ENCODE measurements around the gene LPP. TPM values are rescaled to one million over a fixed set of nuclear protein-coding genes. Genes with fewer than 3 reads are reported as not detected.

Gene LPP
- total RNA-seq, 1 donor from 2014 or later, result 96.7 TPM

DNA sequence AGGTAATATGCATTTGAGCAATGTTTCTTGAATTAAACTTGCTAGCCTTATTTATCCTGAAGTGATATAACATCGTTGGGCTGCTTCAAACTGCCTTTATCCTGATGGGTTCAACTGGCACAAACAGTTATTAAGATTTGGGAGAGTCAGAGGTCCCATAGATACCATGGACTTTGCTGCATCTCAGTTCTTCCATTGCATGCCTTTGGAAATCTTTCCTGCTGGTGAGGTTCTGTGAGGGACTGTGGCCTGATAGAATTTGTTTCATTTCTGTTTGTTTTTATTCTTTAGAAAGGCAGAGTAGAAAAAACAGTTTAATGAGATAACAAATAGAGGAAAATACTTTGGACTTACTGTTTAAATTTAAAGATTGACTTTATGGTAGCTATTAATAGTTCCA, 508.3 kb downstream of the LPP start:
- no peak overlapping the region for H3K4me3 Mint-ChIP-seq
- H3K4me1 Mint-ChIP-seq (ENCODE audit: unreplicated experiment), result peaks cover 5% of the 10 kb centered on the region
- no peaks in the 10 kb centered on the region for H3K27me3 Mint-ChIP-seq
- H3K36me3 Mint-ChIP-seq, result no peaks in the 10 kb centered on the region
- no peaks in the 10 kb centered on the region for H3K9me3 Mint-ChIP-seq
- TF ChIP-seq, protein P1, sequence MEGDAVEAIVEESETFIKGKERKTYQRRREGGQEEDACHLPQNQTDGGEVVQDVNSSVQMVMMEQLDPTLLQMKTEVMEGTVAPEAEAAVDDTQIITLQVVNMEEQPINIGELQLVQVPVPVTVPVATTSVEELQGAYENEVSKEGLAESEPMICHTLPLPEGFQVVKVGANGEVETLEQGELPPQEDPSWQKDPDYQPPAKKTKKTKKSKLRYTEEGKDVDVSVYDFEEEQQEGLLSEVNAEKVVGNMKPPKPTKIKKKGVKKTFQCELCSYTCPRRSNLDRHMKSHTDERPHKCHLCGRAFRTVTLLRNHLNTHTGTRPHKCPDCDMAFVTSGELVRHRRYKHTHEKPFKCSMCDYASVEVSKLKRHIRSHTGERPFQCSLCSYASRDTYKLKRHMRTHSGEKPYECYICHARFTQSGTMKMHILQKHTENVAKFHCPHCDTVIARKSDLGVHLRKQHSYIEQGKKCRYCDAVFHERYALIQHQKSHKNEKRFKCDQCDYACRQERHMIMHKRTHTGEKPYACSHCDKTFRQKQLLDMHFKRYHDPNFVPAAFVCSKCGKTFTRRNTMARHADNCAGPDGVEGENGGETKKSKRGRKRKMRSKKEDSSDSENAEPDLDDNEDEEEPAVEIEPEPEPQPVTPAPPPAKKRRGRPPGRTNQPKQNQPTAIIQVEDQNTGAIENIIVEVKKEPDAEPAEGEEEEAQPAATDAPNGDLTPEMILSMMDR (conservative IDR thresholded peaks at IDR 0.05), result no peak
- DNase-seq (ENCODE audit: extremely low spot score, unreplicated experiment), result no peak
- H3K27ac Mint-ChIP-seq, result no peak overlapping the region

DNA sequence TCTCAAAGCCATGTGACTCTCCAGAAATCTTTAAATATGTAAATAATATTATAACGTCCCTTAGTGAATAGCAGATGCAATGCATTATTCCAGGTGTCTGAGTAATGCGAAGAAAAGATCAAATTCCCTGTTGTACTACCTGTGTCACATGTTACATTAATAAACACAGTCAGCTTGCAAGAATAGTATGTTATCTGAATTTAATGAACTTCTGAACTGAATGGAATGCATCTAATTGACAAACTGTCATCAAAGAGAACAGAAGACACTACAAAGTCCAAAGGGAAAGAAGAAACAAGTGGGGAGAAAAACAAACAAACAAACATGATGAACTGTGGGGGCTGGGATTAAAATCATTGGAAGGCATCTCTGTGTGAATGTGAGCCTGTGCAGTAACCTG, 508.8 kb downstream of the LPP start:
- peaks cover 5% of the 10 kb centered on the region for H3K4me1 Mint-ChIP-seq (ENCODE audit: unreplicated experiment)
- no peak overlapping the region for H3K4me3 Mint-ChIP-seq

DNA sequence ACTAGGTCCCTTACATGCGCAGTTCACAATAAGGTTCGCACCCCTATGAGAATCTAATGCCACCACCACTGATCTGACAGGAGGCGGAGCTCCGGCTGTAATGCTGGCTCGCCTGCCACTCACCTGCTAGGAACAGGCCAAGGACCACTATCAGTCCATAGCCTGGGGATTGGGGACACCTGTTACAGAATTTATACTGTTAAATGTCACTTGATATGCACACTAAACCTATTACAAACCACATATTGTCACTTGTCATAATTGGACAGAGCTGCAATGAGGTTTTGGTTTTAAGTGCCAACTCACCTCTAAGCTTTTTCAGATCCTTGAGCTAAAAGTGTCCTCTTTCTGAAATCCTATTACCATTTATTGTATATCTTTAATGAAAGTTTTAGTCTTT, 509.9 kb downstream of the LPP start:
- no peaks in the 10 kb centered on the region for H3K27me3 Mint-ChIP-seq
- H3K4me3 Mint-ChIP-seq, result no peak overlapping the region
- DNase-seq (ENCODE audit: extremely low spot score, unreplicated experiment), result no peak
- H3K27ac Mint-ChIP-seq, result no peak overlapping the region
- TF ChIP-seq, protein P1 (conservative IDR thresholded peaks at IDR 0.05), result no peak
- peaks cover 2% of the 10 kb centered on the region for H3K36me3 Mint-ChIP-seq
- H3K9me3 Mint-ChIP-seq, result no peaks in the 10 kb centered on the region
- peaks cover 5% of the 10 kb centered on the region for H3K4me1 Mint-ChIP-seq (ENCODE audit: unreplicated experiment)

More for the DNA sequence above, 508.8 kb downstream of the LPP start:
- Mint-ChIP-seq H3K9me3 (no peaks in the 10 kb centered on the region), H3K27ac (no peak overlapping the region), H3K27me3 (no peaks in the 10 kb centered on the region), H3K36me3 (no peaks in the 10 kb centered on the region)
- TF ChIP-seq, protein P1 (conservative IDR thresholded peaks at IDR 0.05), result no peak
- no peak for DNase-seq (ENCODE audit: extremely low spot score, unreplicated experiment)

DNA sequence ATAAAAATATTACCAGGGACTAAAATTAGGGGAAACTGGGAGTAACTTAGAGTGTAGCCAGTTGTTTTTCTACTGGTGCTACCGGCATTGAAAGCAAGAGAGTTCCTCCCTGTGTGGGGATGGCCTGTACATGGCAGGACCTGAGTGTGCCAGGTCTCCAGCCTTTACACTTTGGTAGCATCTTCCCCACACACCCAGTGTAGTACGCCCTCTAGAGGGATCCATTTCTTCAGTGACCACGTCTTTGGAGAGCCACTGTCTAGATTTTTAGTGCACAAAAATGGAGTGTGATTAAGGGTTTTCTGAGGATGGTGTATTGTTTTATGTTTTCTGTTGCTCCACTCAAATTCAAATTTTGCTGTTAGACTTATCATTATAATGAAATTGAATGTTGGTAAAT, 510.8 kb downstream of the LPP start:
- Mint-ChIP-seq H3K27me3 (no peaks in the 10 kb centered on the region), H3K4me1 (ENCODE audit: unreplicated experiment) (peaks cover 5% of the 10 kb centered on the region), H3K9me3 (no peaks in the 10 kb centered on the region), H3K36me3 (peaks cover 5% of the 10 kb centered on the region), H3K27ac (no peak overlapping the region), H3K4me3 (no peak overlapping the region)
- TF ChIP-seq, protein P1 (conservative IDR thresholded peaks at IDR 0.05), result peak; percentile 28
- DNase-seq (ENCODE audit: extremely low spot score, unreplicated experiment), result no peak

DNA sequence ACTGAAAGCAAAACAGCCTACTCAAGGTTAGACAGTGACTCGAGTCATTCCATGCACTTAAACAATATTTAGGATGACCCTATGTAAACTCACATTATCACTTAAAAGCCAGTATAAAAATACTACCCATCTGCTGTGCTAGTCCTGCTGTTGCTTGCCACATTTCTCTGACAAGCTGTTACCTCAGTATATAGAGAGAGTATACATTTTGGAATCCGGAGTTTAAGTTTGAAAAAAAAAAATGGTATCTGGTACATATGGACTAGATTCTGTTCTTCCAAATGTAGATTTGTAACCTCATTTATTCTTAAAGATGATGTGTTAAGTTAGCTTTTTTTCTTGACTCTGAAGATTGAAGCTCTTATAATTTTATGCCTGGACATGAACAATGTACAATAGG, 514.0 kb downstream of the LPP start:
- DNase-seq (ENCODE audit: extremely low spot score, unreplicated experiment), result no peak
- H3K36me3 Mint-ChIP-seq, result peaks cover 5% of the 10 kb centered on the region

More for the DNA sequence above, 514.0 kb downstream of the LPP start:
- Mint-ChIP-seq H3K9me3 (no peaks in the 10 kb centered on the region), H3K4me3 (no peak overlapping the region), H3K4me1 (ENCODE audit: unreplicated experiment) (peaks cover 14% of the 10 kb centered on the region), H3K27ac (no peak overlapping the region), H3K27me3 (no peaks in the 10 kb centered on the region)
- TF ChIP-seq, protein P1 (conservative IDR thresholded peaks at IDR 0.05), result no peak

Measured in type B pancreatic cell (in vitro differentiated cells).